Dendritic cell treated with granulocyte-macrophage colony-stimulating factor and Interleukin-4, amounts not matched to agents 40 ng/mL and 50 ng/mL, for 4 days (primary cell): ENCODE measurements around the gene RAD17.
"Not testable (repeated sequence)": the region's sequence is repeated elsewhere in the genome, so short reads cannot be mapped to it uniquely, and the experiment has no call there.

Source experiments
- H3K27ac Mint-ChIP-seq: one replicate; pipeline ENCODE4 v1.8.0; 2022; ENCODE audit warnings: mild to moderate bottlenecking, mixed read lengths
- H3K27me3 Mint-ChIP-seq: one replicate; pipeline ENCODE4 v1.8.0; 2022; ENCODE audit warnings: mild to moderate bottlenecking, mixed read lengths
- H3K36me3 Mint-ChIP-seq: one replicate; pipeline ENCODE4 v1.8.0; 2022; ENCODE audit warnings: low read depth, mixed read lengths
- H3K4me1 Mint-ChIP-seq: one replicate; pipeline ENCODE4 v1.8.0; 2022; ENCODE audit warnings: low read depth, mixed read lengths
- H3K4me3 Mint-ChIP-seq: one replicate; pipeline ENCODE4 v1.8.0; 2022; ENCODE audit warnings: mild to moderate bottlenecking, moderate library complexity, mixed read lengths
- H3K9me3 Mint-ChIP-seq: one replicate; pipeline ENCODE4 v1.8.0; 2022; ENCODE audit warnings: mixed read lengths
- intact Hi-C: fragments of 100-400 bp; cut with micrococcal nuclease; formaldehyde crosslinking; loops from one replicate; pipeline ENCODE4 v1.15.0; 2022

Gene RAD17

GRCh38 chr5:69418554-69418953 lies 48.9 kb downstream of the RAD17 start:
- Mint-ChIP-seq H3K4me3 (no peak overlapping the region), H3K27me3 (peaks cover 15% of the 10 kb centered on the region), H3K9me3 (no peaks in the 10 kb centered on the region), H3K27ac (no peak overlapping the region), H3K36me3 (peaks cover 11% of the 10 kb centered on the region), H3K4me1 (peaks cover 10% of the 10 kb centered on the region)
- intact Hi-C loops = no loop called here

DNA sequence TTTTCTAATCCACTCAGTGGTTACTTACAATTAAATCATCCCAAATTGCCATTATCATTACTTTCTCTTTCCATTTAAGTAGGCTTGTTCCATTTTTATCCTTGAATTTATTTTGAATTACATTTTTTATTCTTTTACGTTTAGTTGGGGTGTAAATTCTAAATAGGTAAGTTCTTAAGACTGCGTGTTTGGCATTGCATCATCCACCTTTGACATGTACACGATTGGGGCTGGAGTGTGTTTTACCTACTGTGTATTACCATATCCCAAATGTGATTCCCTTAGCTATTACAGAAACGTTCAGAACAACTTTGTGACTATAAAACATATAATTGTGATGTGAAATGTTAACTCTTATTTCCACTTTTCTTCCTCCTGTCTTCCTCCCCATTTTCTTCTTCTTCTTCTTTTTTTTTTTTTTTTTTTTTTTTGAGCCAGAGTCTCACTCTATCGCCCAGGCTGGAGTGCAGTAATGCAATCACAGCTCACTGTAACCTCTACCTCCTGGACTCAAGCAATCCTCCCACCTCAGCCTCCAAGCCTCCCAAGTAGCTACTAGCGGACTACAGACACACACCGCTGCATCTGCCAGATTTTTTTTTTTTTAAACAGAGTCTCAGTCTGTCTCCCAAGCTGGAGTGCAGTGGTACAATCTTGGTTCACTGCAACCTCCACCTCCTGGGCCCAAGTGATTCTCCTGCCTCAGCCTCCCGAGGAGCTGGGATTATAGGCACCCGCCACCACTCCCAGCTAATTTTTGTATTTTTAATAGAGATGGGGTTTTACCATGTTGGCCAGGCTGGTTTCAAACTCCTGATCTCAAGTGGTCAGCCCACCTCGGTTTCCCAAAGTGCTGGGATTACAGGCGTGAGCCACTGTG lies 62.0 kb downstream of the RAD17 start:
- H3K27ac Mint-ChIP-seq = no peak overlapping the region
- intact Hi-C loops = no loop called here
- H3K4me3 Mint-ChIP-seq = no peak overlapping the region

GRCh38 chr5:69432412-69433206 lies 63.0 kb downstream of the RAD17 start:
- no peak overlapping the region for H3K4me3 Mint-ChIP-seq
- intact Hi-C loops = no loop called here
- no peak overlapping the region for H3K27ac Mint-ChIP-seq
- H3K27me3 Mint-ChIP-seq = peaks cover 1% of the 10 kb centered on the region
- H3K36me3 Mint-ChIP-seq = no peaks in the 10 kb centered on the region
- no peaks in the 10 kb centered on the region for H3K9me3 Mint-ChIP-seq
- H3K4me1 Mint-ChIP-seq = peaks cover 12% of the 10 kb centered on the region

More for the DNA sequence above, 62.0 kb downstream of the RAD17 start:
- H3K27me3 Mint-ChIP-seq = peaks cover 1% of the 10 kb centered on the region
- peaks cover 12% of the 10 kb centered on the region for H3K4me1 Mint-ChIP-seq
- H3K36me3 Mint-ChIP-seq = no peaks in the 10 kb centered on the region
- H3K9me3 Mint-ChIP-seq = no peaks in the 10 kb centered on the region

DNA sequence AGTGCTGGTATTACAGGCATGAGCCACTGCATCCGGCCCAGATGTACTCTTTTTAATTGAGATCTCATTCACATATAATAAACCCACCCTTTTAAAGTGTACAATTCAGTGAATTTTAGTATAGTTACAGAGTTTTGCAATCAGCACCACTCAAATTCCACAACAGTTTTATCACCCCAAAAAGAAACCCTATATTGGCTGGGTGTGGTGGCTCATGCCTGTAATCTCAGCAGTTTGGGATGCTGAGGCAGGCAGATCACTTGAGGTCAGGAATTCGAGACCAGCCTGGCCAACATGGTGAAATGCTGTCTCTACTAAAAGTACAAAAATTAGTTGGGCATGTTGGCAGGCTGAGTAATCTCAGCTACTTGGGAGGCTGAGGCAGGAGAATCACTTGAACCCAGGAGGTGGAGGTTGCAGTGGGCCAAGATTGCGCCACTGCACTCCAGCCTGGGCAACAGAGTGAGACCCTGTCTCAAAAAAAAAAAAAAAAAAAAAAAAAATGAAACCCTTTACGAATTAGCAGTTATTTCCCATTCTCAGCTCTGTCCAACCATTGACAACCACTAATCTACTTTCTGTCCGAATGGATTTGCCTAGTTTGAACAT lies 65.8 kb downstream of the RAD17 start:
- H3K27me3 Mint-ChIP-seq, H3K27ac Mint-ChIP-seq, H3K9me3 Mint-ChIP-seq, H3K4me3 Mint-ChIP-seq, intact Hi-C loops, H3K36me3 Mint-ChIP-seq: not testable (repeated sequence)
- H3K4me1 Mint-ChIP-seq = peaks cover 12% of the 10 kb centered on the region

GRCh38 chr5:69444127-69444754 lies 74.6 kb downstream of the RAD17 start:
- H3K9me3 Mint-ChIP-seq = no peaks in the 10 kb centered on the region
- H3K4me1 Mint-ChIP-seq = peaks cover 7% of the 10 kb centered on the region
- H3K27me3 Mint-ChIP-seq = no peaks in the 10 kb centered on the region
- intact Hi-C loops = loop anchor here (10.0 kb wide), 1 partner anchor 51 kb away; the partner anchor contains the start of gene OCLN
- no peak overlapping the region for H3K27ac Mint-ChIP-seq
- H3K4me3 Mint-ChIP-seq = no peak overlapping the region
- no peaks in the 10 kb centered on the region for H3K36me3 Mint-ChIP-seq

DNA sequence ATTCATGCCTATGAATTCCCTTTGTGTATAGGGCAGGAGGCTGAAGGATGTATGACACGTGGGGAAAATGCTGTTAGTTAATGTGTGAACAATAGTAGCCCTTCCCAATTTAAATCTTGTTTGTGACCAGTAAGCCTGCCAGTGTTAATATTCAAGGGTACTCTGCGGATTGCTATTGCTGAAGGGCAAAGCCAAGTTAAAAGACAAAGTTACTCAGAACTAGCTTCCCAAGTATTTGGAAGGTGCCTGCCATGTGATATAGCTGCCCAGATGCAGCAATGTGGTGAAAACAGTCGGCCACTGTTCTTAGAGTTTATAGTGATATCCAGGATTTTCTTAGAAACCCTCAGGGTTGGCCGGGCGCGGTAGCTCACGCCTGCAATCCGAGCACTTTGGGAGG lies 79.9 kb downstream of the RAD17 start:
- Mint-ChIP-seq H3K27me3 (no peaks in the 10 kb centered on the region), H3K27ac (no peak overlapping the region), H3K4me3 (no peak overlapping the region), H3K36me3 (no peaks in the 10 kb centered on the region), H3K9me3 (no peaks in the 10 kb centered on the region), H3K4me1 (no peaks in the 10 kb centered on the region)
- intact Hi-C loops = loop anchor here (10.0 kb wide), 1 partner anchor 45 kb away; the partner anchor contains the start of gene OCLN

- H3K4me3 Mint-ChIP-seq = no peak overlapping the region
- H3K36me3 Mint-ChIP-seq = no peaks in the 10 kb centered on the region
- intact Hi-C loops = no loop called here
- H3K4me1 Mint-ChIP-seq = no peaks in the 10 kb centered on the region
- no peaks in the 10 kb centered on the region for H3K9me3 Mint-ChIP-seq
- no peaks in the 10 kb centered on the region for H3K27me3 Mint-ChIP-seq
- H3K27ac Mint-ChIP-seq = no peak overlapping the region
These were observed 80.5 kb downstream of the RAD17 start for GRCh38 chr5:69450116-69450515.

DNA sequence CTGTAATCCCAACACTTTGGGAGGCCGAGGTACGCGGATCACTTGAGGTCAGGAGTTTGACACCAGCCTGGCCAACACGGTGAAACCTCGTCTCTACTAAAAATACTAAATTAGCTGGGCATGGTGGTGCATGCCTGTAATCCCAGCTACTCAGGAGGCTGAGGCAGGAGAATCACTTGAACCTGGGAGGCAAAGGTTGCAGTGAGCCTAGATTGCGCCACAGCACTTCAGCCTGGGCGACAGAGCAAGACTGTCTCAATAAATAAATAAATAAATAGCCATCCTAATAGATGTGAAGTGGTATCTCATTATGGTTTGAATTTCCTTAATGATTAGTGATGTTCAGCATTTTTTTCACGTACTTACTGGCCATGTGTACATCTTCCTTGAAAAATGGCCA lies 80.9 kb downstream of the RAD17 start:
- H3K36me3 Mint-ChIP-seq, H3K27ac Mint-ChIP-seq, H3K27me3 Mint-ChIP-seq, H3K4me1 Mint-ChIP-seq, H3K4me3 Mint-ChIP-seq, intact Hi-C loops, H3K9me3 Mint-ChIP-seq: not testable (repeated sequence)

GRCh38 chr5:69451941-69452647 lies 82.5 kb downstream of the RAD17 start:
- Mint-ChIP-seq H3K4me1 (no peaks in the 10 kb centered on the region), H3K27me3 (no peaks in the 10 kb centered on the region), H3K27ac (peak overlapping the region; percentile 48), H3K4me3 (no peak overlapping the region), H3K9me3 (no peaks in the 10 kb centered on the region), H3K36me3 (no peaks in the 10 kb centered on the region)
- intact Hi-C loops = no loop called here

- not testable (repeated sequence) for H3K27ac Mint-ChIP-seq
These were observed 83.9 kb downstream of the RAD17 start for GRCh38 chr5:69453487-69453886.

DNA sequence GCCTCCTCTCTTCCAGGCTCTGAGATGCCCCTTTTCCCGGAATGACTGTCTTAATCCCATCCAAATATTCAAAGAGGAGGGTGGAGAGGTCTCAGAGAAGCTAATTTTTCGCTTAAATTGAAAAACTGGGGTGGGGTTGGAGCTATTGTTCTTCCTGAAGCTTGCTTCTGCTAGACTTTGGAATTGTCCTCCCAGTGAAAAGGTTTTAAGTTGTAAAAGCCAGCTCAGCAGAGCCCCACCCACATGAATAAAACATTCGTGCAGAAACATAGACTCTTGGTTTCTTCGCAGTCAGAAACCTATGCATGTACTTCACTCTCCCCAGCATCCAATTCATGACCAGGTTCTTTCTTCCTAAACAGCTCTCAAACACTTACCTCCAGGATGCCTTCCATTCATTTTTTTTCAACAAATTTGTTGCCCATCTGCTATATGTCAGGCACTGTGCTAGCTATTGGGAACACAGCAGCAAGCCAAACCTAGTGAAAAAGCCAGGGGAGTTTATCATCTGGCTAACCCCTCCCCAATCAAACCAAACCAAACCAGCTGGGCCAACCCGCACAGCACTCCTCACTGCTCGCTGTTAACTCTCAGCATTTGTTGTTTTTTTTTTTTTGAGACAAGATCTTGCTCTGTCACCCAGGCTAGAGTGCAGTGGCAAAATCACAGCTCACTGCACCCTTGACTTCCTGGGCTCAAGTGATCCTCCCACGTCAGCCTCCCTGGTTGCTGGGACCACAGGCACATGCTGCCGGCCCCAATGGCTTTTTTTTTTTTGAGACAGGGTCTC lies 85.0 kb downstream of the RAD17 start:
- intact Hi-C loops = no loop called here
- H3K27ac Mint-ChIP-seq = no peak overlapping the region
- no peaks in the 10 kb centered on the region for H3K36me3 Mint-ChIP-seq
- H3K4me3 Mint-ChIP-seq = no peak overlapping the region
- no peaks in the 10 kb centered on the region for H3K4me1 Mint-ChIP-seq
- H3K9me3 Mint-ChIP-seq = no peaks in the 10 kb centered on the region
- no peaks in the 10 kb centered on the region for H3K27me3 Mint-ChIP-seq

More at GRCh38 chr5:69453487-69453886, 83.9 kb downstream of the RAD17 start:
- H3K4me1 Mint-ChIP-seq, H3K36me3 Mint-ChIP-seq, H3K9me3 Mint-ChIP-seq, intact Hi-C loops, H3K27me3 Mint-ChIP-seq, H3K4me3 Mint-ChIP-seq: not testable (repeated sequence)

DNA sequence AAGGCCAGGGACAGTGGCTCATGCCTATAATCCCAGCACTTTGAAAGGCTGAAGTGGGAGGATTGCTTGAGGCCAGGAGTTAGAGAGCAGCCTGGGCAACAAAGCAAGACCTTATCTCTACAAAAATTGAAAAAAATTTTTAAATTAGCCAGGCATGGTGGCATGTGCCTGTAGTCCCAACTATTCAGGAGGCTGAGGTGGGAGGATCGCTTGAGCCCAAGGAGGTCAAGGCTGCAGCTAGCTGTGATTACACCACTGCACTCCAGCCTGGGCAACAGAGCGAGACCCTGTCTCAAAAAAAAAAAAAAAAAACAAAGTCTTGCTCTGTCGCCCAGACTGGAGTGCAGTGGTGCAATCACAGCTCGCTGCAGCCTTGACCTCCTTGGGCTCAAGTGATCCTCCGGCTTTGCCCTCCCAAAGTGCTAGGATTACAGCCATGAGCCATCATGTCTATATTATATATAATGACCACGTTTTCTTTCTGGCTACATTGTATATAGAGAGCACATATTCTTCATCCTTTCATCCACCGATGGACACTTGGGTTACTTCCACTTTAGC lies 85.9 kb downstream of the RAD17 start:
- H3K27me3 Mint-ChIP-seq, H3K27ac Mint-ChIP-seq, H3K9me3 Mint-ChIP-seq, H3K4me1 Mint-ChIP-seq, H3K4me3 Mint-ChIP-seq, H3K36me3 Mint-ChIP-seq, intact Hi-C loops: not testable (repeated sequence)
